HG02642 (cell line): ENCODE data around the gene PLBD1.

Source experiments
- ATAC-seq: cut with Tn5 transposase; IDR thresholded peaks from one replicate; pipeline ENCODE4 v1.9.1; 2021; ENCODE audit warnings: mild to moderate bottlenecking; ENCODE audit not compliant: unreplicated experiment, poor library complexity

PLBD1 gene

DNA sequence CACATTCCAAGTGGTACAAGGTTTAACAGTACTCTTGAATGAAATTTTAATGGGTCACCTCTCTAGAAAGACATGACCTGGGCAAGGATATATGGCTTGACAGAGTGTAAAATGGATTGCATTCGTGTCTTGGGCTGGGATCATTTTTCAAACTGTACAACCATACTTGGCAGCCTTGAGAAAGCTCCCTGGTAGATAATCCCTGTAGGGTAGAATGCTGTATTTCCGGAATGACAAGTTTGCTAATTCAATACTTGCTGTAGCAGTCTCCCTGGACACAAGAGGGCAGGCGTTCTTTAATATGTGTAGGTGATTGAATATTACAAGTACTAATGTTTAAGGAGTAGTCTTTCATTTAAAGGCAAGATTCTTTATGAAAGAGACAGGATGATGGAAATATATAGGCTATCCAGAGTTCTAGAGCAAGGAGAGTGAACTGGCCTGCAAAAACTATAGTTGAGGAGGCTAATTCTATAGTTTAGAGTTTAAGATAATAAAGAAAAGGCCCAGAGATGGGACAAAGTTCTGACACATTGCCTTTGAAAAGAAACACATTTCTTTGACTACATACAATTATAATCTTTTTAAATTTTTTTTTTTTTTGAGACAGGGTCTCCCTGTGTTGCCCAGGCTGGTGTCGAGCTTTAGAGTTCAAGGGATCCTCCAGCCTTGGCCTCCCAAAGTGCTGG lies 53.4 kb downstream of the PLBD1 start:
- no peak for ATAC-seq

DNA sequence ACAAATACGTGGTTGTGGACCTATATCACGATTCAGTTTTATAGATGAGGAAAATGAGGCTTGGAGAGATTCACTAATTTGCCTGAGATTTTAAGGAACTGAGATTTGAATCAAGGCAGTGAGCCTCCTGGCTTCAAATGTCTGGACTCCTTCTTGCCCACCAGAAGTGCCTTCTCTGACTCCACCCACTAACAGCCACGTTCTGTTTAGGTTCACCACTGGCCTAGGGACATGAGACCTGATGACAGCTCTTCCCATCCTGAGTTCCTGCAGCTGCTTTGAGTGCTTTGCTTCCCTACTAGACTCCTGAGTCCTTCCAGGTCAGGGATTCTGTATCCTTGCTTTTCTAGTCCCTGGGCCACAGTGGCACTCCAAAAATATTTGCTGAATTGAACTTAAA lies 57.1 kb downstream of the PLBD1 start:
- no peak for ATAC-seq

DNA sequence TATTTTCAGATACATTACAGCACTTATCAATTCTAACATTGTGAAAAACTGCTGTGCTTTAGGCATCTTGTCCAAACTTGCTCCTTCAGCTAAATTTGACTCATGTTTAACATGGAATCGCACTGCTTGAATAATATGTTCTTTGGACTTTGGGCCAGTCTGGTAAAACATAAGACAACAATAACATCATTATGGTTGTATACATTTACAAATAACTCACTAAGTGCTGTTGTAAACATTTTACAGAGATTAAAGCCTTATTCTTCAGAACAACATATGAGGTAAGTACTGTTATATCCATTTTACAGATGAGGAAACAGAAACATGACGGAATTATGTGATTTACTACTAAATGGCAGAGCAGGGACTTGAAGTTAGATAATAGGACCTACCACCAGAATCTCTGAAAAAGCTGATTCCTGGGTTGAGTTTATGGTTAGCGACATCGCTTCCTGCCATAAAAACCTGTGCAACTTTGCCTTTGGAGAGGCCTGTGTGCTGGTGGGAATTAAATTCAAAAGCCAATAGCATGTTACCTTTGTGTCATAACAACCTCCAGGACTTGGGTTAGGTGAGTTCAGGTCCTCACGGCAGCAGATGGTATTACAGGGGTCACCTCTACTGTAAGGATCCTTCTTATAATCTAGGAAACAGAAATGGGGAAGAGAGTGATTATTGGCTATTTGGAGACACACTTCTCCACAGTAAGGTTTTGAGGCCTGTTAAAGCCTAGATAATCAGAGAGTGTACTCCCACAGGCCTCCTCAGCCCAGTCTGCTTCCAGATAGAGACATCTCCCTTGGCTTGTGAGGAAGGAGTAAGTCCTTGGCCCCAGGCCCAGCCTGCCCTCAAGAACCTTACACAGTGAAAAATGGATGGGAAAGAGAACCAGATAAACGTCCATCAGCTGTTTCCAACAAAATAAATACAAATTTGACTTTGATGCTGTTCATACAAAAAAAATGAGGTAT lies 61.8 kb downstream of the PLBD1 start:
- no peak for ATAC-seq

DNA sequence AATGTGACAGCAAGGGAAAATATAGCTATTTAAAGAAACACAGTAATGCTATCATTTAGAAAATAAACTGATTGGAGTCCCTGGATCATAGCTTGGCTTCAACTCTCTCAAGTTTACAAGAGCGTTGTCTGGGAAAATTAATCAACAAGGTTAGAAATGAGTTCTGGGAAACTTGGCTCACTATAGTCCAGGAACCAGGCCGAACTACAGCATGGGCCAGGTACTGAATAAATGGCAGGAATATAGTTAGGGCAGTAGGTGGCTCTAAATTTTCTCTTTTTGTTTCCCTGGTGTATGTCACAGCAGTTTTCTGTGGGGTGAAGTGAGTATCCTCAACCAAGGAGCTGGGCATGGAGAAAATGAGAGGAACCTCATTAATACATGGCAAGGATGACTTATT lies 72.4 kb downstream of the PLBD1 start:
- ATAC-seq = no peak

DNA sequence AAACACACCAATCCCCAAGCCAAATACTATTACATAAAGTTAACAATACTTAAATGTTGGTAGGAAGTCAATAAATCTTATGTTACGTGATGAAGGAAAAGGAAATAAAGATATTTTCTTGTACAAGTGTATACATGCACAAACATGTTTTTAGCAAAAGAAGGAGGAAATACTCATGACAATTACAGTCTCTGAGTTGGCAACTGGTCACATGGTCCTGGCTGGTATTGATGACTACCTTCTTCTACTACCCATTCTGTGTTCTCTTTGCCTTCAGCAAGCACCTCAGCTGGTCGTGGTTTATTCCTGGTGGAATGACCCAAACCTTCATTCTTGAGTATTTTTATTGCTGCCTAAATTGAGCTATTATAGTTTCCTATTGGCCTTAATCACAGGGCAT lies 84.8 kb downstream of the PLBD1 start:
- no peak for ATAC-seq

DNA sequence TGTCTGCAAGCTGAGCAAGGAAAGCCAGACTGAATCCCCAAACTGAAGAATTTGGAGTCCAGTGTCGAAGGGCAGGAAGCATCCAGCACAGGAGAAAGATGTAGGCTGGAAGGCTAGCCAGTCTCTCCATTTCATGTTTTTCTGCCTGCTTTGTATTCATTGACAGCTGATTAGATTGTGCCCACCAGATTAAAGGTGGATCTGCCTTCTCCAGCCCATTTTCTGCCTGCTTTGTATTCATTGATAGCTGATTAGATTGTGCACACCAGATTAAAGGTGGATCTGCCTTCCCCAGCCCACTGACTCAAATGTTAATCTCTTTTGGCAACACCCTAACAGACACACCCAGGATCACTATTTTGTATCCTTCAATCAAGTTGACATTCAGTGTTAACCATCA lies 85.3 kb downstream of the PLBD1 start:
- no peak for ATAC-seq

DNA sequence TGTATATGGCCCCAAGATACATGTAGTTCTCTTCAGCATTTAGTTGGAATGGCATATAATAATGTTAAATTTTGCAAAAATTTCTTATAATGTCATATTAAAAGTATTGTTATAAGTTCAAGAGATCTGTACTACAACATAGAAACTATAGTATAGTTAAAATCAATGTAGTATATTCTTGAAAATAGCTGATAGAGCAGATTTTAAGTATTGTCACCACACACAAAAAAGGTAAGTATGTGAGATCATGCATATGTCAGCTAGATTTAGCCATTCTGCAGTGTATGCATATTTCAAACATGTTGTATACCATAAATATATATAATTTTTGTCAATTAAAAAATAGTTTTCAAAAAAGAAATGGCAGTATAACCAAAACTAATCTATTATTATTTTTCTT lies 86.5 kb downstream of the PLBD1 start:
- no peak for ATAC-seq

DNA sequence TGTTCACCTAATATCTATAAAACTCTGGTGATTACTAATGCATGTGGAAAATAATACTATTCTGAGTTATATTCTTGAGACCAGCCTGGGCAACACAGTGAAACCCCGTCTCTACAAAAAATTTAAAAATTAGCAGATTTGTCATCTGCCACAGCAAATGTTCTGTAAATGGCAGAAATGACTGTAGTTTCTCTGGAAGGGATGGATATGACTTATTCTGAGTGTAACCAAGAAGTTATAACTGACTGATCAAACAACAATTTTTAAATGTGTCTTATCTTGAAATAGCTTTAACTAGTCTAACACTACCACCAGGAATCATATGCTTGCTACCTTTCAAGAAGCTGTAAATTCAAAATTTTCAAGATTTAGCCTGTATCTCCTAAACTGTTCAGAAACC lies 88.7 kb downstream of the PLBD1 start:
- ATAC-seq = no peak

DNA sequence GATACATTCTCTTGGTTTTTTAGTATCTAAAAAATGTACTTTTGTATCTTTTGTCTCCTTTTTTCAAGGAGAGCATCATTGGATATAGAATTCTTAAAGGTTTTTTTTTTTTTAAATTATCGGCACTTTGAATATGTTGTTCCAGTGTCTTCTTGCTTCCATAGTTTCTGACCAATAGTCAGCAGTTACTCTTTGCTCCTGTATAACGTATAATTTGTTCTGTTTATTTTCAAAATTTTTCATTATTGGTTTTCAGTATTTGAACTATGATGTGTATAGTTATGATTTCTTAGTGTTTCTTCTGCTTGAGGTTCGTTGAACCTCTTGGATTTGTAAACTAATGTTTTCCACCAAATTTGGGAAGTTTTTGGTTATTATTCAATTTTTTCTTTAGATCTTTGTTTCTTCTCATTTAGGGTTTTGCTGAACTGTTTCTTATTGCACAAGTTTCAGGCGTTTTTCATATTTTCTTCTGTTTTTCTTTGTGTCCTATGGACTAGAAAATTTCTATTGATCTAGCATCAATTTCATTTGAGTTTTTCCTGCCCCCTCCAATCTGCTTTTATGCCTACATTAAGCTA lies 93.9 kb downstream of the PLBD1 start:
- no peak for ATAC-seq

DNA sequence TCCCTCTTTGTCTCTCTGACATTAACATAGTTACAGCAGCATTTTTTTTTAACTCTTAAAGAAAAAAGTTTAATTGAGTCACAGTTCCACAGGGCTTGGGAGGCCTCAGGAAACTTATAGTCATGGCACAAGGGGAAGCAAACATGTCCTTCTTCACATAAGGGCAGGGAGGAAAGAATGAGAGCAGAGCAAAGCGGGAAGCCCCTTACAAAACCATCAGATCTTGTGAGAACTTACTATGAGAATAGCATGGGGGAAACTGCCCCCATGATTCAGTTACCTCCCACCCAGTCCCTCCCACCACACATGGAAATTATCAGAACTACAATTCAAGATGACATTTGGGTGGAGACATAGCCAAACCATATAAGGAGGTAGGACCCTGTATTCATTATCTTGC lies 96.2 kb downstream of the PLBD1 start:
- no peak for ATAC-seq

DNA sequence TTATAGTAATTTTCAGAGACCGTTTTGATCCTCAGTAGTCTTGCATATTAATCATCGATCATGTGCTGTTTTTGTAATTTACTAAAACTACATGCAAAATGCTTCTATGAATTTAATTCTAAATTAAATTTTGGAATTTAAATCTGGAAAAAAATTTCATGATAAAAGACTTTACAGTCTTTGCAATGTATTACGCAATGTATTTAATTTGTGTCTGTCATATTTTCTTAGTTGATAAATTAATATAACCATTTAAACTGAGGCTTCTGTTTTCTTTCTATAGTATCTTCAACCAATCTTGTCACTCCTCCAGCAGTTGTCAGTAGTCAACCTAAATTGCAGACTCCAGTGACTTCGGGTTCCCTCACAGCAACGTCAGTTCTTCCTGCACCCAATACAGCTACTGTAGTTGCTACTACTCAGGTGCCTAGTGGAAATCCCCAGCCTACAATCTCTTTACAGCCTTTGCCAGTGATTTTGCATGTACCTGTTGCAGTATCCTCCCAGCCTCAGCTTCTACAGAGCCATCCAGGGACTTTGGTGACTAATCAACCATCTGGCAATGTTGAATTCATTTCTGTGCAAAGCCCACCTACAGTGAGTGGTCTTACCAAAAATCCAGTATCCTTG lies 107.4 kb downstream of the PLBD1 start:
- no peak for ATAC-seq

DNA sequence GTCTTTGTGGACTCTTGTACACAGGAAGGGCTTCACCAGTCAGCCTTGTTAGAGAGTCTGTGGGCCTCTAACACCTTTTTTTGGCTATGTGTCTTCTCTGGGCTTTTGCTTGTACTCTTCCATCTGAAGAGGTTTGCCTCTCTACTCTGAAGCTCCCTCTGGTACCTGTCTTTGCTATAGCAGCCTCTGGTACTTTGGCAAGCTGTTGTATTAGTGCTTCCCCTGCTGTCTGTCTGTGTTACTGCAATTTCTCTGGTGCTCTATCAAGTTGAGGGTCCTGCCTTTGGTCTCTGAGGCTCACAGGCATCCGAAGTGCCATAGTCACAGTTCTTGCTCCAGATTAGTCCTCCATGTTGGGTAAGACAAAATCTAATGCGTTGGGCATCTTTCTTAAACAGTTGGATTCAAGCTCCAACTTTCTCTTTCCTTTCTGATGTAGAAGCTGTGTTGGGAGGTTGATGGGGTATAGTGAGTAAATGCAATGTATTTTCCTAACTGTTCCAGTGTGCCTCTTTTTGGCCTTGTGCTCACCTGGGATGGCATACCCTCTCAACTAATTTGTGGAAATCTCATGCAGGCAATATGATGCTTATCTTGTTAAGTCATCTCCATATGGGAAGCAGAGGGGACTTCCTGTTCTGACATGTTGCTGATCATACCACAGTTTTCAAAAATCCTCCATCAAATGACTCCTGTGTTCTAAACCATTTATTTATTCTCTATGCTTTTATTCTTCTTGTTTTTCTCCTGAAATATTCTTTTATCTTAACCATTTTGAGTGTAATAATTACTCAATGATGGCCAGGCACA lies 113.4 kb downstream of the PLBD1 start:
- no peak for ATAC-seq
